Caco-2 (cell line): ENCODE data around the gene ZNF579. TPM values are rescaled to one million over a fixed set of nuclear protein-coding genes. Genes with fewer than 3 reads are reported as not detected.

Experiments
- BruUV-seq: library from RNA; stranded (reverse); fragments of 400-500 nt; replicated peaks from 2 replicates; lab custom pipeline; 2021; lab: Mats Ljungman, UMichigan
- CTCF ChIA-PET: fragments of 300-600 bp; sonication (Branson Sonifier 250); formaldehyde crosslinking; loops from one replicate; lab custom pipeline; 2022; ENCODE audit warnings: antibody characterized with exemption; lab: Charles Lee
- POLR2A ChIA-PET: fragments of 300-600 bp; sonication (Branson Sonifier 250); formaldehyde crosslinking; loops from one replicate; lab custom pipeline; 2022; ENCODE audit warnings: antibody characterized with exemption; lab: Charles Lee
- DNase-seq, 2 experiments: peaks; one replicate each; pipeline versions ENCODE4 v3.0.0 to v3.0.0-alpha.2; 2020 to 2022
- H3K27me3 ChIP-seq: replicated peaks from 2 replicates; pipeline ENCODE4 v1.6.0; 2011; ENCODE audit warnings: low read length; ENCODE audit not compliant: control insufficient read depth, insufficient read depth
- H3K36me3 ChIP-seq: 2 replicates; pipeline ENCODE4 v1.5.1; 2011; ENCODE audit warnings: low read length; ENCODE audit not compliant: control insufficient read depth, insufficient read depth
- H3K4me1 ChIP-seq: fragments of 250-450 bp; sonication (Bioruptor Pico); 2 replicates; pipeline ENCODE4 v1.5.1; 2020; ENCODE audit warnings: mild to moderate bottlenecking
- H3K4me3 ChIP-seq: 2 replicates; pipeline ENCODE4 v1.5.1; 2011; ENCODE audit warnings: low read depth, mild to moderate bottlenecking, control low read depth, low read length
- H3K9me3 ChIP-seq: fragments of 250-450 bp; sonication (Bioruptor Pico); 2 replicates; pipeline ENCODE4 v1.5.1; 2020; ENCODE audit warnings: mild to moderate bottlenecking, moderate library complexity
- H3K27ac Mint-ChIP-seq: one replicate; pipeline ENCODE4 v1.8.0; 2022; ENCODE audit warnings: mixed read lengths; ENCODE audit not compliant: unreplicated experiment
- H3K27me3 Mint-ChIP-seq: one replicate; pipeline ENCODE4 v1.8.0; 2022; ENCODE audit warnings: mixed read lengths; ENCODE audit not compliant: insufficient read depth, unreplicated experiment
- H3K36me3 Mint-ChIP-seq: one replicate; pipeline ENCODE4 v1.8.0; 2022; ENCODE audit warnings: mild to moderate bottlenecking, mixed read lengths; ENCODE audit not compliant: insufficient read depth, unreplicated experiment
- H3K4me1 Mint-ChIP-seq: one replicate; pipeline ENCODE4 v1.8.0; 2022; ENCODE audit warnings: low read depth, mixed read lengths; ENCODE audit not compliant: unreplicated experiment
- H3K4me3 Mint-ChIP-seq: one replicate; pipeline ENCODE4 v1.8.0; 2022; ENCODE audit warnings: mild to moderate bottlenecking, moderate library complexity, mixed read lengths; ENCODE audit not compliant: unreplicated experiment
- H3K9me3 Mint-ChIP-seq: one replicate; pipeline ENCODE4 v1.8.0; 2022; ENCODE audit warnings: mixed read lengths; ENCODE audit not compliant: unreplicated experiment
- intact Hi-C: fragments of 100-400 bp; cut with micrococcal nuclease; formaldehyde crosslinking; loops from one replicate; pipeline ENCODE4 v1.10.0; 2022; ENCODE audit not compliant: unreplicated experiment
- total RNA-seq: library from RNA; stranded (reverse); gene quantifications from 2 replicates; pipeline ENCODE4 v1.2.3, GENCODE V29; 2022
- TF ChIP-seq, protein P1 (sequence below), 2 experiments: fragments of 200-600 bp in 1 of 2; IDR thresholded peaks; 1 replicate in 1 of 2; 2 replicates in 1 of 2; pipeline versions ENCODE4 v1.5.1 to v1.8.0; 2011 to 2022; ENCODE audit warnings: antibody characterized with exemption in 1 of 2, control low read depth in 1 of 2, inconsistent platforms in 1 of 2, low read depth in 1 of 2, low read length in 1 of 2, mild to moderate bottlenecking in 1 of 2, moderate library complexity in 1 of 2; ENCODE audit not compliant: insufficient read depth in 1 of 2, severe bottlenecking in 1 of 2, unreplicated experiment in 1 of 2

The ZNF579 gene
- total RNA-seq, 1 experiment from 2014 or later = 30.4 TPM

DNA sequence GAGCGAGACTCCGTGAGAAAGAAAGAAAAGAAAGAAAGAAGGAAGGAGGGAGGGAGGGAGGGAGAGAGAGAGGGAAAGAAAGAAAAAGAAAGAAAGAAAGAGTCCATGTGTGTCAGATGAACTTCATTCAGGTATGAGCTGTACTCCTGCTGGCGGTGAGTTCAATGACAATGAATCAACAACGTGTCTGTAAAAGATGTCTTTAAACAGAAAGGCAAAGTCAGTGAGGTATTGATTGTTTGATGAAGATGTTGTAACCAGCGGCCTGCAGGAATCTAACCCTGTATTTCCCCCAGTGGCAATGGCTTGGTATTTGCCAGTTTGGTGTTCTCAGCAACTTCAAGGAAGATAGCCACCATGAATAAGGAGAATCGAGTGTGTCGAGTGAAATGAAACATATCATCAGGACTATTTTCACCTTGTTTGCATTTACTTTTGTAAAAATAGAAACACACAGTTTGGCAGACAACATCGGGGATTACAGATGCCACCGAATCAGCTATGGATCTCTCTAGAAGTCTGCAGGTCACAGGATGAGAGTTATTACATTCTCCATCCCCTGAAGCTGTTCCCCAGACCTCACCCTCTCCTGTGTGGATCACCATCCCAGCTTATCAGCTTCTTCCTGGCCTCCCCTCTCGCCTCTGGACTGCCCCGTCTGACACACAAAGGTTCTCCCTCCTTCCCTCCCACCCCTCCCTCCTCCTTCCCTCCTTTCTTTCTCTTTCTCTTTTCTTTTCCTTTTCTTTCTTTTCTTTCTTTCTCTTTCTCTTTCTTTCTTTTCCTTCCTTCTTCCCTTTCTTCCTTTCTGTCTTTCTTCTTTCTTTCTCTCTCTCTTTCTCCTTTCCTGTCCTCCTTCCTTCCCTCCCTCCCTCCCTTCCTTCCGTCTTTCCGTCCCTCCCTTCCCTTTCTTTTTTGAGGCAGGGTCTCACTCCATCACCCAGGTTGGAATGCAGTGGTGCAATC, 27.1 kb downstream of the ZNF579 start:
- no TSS peak for BruUV-seq
- H3K4me1 Mint-ChIP-seq = peaks cover 29% of the 10 kb centered on the region
- H3K9me3 ChIP-seq = no peaks in the 10 kb centered on the region
- no peaks in the 10 kb centered on the region for H3K27me3 Mint-ChIP-seq
- no peaks in the 10 kb centered on the region for H3K36me3 Mint-ChIP-seq
- no peak overlapping the region for H3K4me3 ChIP-seq
- POLR2A ChIA-PET = interaction anchor here (0.7 to 0.8 kb wide), 2 partner anchors 53 to 77 kb away, joined by 3 to 4 read pairs; no protein-coding TSS in a partner anchor
- CTCF ChIA-PET = interaction anchor here (1.7 kb wide), 1 partner anchor 28 kb away, joined by 3 read pairs; no protein-coding TSS in a partner anchor
- TF ChIP-seq, protein P1, sequence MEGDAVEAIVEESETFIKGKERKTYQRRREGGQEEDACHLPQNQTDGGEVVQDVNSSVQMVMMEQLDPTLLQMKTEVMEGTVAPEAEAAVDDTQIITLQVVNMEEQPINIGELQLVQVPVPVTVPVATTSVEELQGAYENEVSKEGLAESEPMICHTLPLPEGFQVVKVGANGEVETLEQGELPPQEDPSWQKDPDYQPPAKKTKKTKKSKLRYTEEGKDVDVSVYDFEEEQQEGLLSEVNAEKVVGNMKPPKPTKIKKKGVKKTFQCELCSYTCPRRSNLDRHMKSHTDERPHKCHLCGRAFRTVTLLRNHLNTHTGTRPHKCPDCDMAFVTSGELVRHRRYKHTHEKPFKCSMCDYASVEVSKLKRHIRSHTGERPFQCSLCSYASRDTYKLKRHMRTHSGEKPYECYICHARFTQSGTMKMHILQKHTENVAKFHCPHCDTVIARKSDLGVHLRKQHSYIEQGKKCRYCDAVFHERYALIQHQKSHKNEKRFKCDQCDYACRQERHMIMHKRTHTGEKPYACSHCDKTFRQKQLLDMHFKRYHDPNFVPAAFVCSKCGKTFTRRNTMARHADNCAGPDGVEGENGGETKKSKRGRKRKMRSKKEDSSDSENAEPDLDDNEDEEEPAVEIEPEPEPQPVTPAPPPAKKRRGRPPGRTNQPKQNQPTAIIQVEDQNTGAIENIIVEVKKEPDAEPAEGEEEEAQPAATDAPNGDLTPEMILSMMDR (IDR thresholded peaks at IDR 0.05; ENCODE audit: insufficient read depth in 1 of 2, low read depth in 1 of 2, low read length in 1 of 2, severe bottlenecking in 1 of 2, unreplicated experiment in 1 of 2) = peak in 1 of 2 experiments; percentile 20
- no peak for DNase-seq
- peaks cover 6% of the 10 kb centered on the region; the same call in 1 of the 2 replicates for H3K4me1 ChIP-seq
- H3K27ac Mint-ChIP-seq = peak overlapping the region; percentile 62
- intact Hi-C loops = no loop called here
- H3K36me3 ChIP-seq = no peaks in the 10 kb centered on the region
- H3K4me3 Mint-ChIP-seq = no peak overlapping the region
- H3K27me3 ChIP-seq = no peaks in the 10 kb centered on the region
- no peaks in the 10 kb centered on the region for H3K9me3 Mint-ChIP-seq

DNA sequence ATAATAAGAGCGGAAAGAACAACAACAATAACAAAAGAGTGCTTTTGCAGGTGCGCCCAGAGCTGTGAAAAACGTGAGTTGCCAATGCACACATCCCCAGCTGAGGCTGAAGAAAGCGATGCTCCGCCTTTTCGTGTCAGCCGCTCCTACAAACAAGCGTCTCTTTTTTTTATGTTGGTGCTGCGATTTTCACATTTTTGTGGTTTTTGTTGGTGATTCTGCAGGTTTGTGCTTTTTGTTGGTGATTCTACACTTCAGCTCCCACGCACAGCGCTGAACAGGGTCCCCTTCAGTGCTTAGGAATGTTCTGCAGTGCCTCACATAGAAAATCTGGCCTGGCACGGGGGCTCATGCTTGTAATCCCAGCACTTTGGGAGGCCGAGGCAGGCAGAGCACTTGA, 28.0 kb downstream of the ZNF579 start:
- Histone ChIP-seq H3K36me3 (no peaks in the 10 kb centered on the region), H3K9me3 (no peaks in the 10 kb centered on the region), H3K4me1 (peaks cover 15% of the 10 kb centered on the region), H3K27me3 (no peaks in the 10 kb centered on the region), H3K4me3 (no peak overlapping the region)
- BruUV-seq = no TSS peak
- no peaks in the 10 kb centered on the region for H3K9me3 Mint-ChIP-seq
- no peak overlapping the region for H3K4me3 Mint-ChIP-seq
- H3K36me3 Mint-ChIP-seq = no peaks in the 10 kb centered on the region
- TF ChIP-seq, protein P1 (IDR thresholded peaks at IDR 0.05; ENCODE audit: insufficient read depth in 1 of 2, low read depth in 1 of 2, low read length in 1 of 2, severe bottlenecking in 1 of 2, unreplicated experiment in 1 of 2) = no peak
- CTCF ChIA-PET = interaction anchor here (0.5 kb wide), 1 partner anchor 18 kb away, joined by 3 read pairs; no protein-coding TSS in a partner anchor
- intact Hi-C loops = no loop called here
- peaks cover 29% of the 10 kb centered on the region for H3K4me1 Mint-ChIP-seq
- no peaks in the 10 kb centered on the region for H3K27me3 Mint-ChIP-seq
- POLR2A ChIA-PET = no interaction called here
- H3K27ac Mint-ChIP-seq = peak overlapping the region; percentile 62
- DNase-seq = no peak

DNA sequence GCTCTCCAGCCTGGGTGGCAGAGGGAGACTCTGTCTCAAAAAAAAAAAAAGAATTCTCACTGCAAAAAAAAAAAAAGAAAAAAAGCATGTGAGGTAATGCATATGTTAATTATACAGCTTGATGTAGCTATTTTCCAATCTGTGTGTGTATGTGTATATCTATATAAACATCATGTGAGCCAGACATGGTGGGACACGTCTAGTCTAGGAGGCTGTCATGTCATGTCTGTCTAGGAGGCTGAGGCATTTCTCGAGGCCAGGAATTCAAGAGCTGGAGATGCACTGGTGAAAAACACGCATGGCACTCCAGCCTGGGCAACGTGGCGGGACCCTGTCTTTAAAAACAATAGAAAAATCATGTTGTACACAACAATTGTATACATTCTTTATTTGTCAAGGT, 28.4 kb downstream of the ZNF579 start:
- H3K36me3 Mint-ChIP-seq = no peaks in the 10 kb centered on the region
- H3K27ac Mint-ChIP-seq = no peak overlapping the region
- H3K27me3 ChIP-seq = no peaks in the 10 kb centered on the region
- H3K4me1 Mint-ChIP-seq = peaks cover 34% of the 10 kb centered on the region
- H3K9me3 ChIP-seq = no peaks in the 10 kb centered on the region
- POLR2A ChIA-PET = no interaction called here
- no peak for DNase-seq
- intact Hi-C loops = no loop called here
- peaks cover 19% of the 10 kb centered on the region for H3K4me1 ChIP-seq
- TF ChIP-seq, protein P1 (IDR thresholded peaks at IDR 0.05; ENCODE audit: insufficient read depth in 1 of 2, low read depth in 1 of 2, low read length in 1 of 2, severe bottlenecking in 1 of 2, unreplicated experiment in 1 of 2) = no peak
- no peak overlapping the region for H3K4me3 ChIP-seq
- CTCF ChIA-PET = interaction anchor here (0.5 kb wide), 1 partner anchor 17 kb away, joined by 3 read pairs; no protein-coding TSS in a partner anchor
- H3K4me3 Mint-ChIP-seq = no peak overlapping the region
- no peaks in the 10 kb centered on the region for H3K27me3 Mint-ChIP-seq
- H3K9me3 Mint-ChIP-seq = no peaks in the 10 kb centered on the region
- no TSS peak for BruUV-seq
- no peaks in the 10 kb centered on the region for H3K36me3 ChIP-seq
